ENCODE measurements around the gene ANKRD11.
"Not testable (repeated sequence)": the region's sequence is repeated elsewhere in the genome, so short reads cannot be mapped to it uniquely, and the experiment has no call there.

The ANKRD11 gene

GRCh38 chr16:89329830-89330176 is 160.6 kb downstream of the ANKRD11 start:
- H4K8ac ChIP-seq (ENCODE audit: low read depth, low read length); H3K9ac ChIP-seq (ENCODE audit: low read depth, low read length, poor library complexity); DNase-seq (ENCODE audit: low spot score); H2BK15ac ChIP-seq (ENCODE audit: low read length); H2BK12ac ChIP-seq (ENCODE audit: low read length); H3K4ac ChIP-seq (ENCODE audit: low read length); H2BK120ac ChIP-seq (ENCODE audit: low read depth, low read length); H3K27ac ChIP-seq (replicated peaks; ENCODE audit: low read length); H3K9me3 ChIP-seq (replicated peaks in 1 of 2; ENCODE audit: control insufficient read depth in 2 of 2, insufficient read depth in 1 of 2, low read depth in 1 of 2, low read length in 2 of 2); H3K14ac ChIP-seq (ENCODE audit: low read length); H2AK5ac ChIP-seq (ENCODE audit: low read depth, low read length); H2AFZ ChIP-seq (ENCODE audit: low read length); H3K4me3 ChIP-seq (ENCODE audit: low read length in 2 of 2); H3K27me3 ChIP-seq (ENCODE audit: control insufficient read depth in 3 of 3, insufficient read depth in 3 of 3, low read depth in 1 of 3, low read length in 3 of 3); H2BK5ac ChIP-seq (ENCODE audit: low read length); H4K91ac ChIP-seq (ENCODE audit: low read depth, low read length, poor library complexity); H3K4me2 ChIP-seq (ENCODE audit: insufficient read depth, low read length, poor library complexity, severe bottlenecking); H3K18ac ChIP-seq (ENCODE audit: low read length); H3K23ac ChIP-seq (ENCODE audit: low read depth, low read length, poor library complexity): not testable (repeated sequence)
- H3K79me1 ChIP-seq (ENCODE audit: low read depth, low read length) = peaks cover 17% of the 10 kb centered on the region
- H3K36me3 ChIP-seq (replicated peaks in 1 of 2; ENCODE audit: control insufficient read depth in 2 of 2, insufficient read depth in 2 of 2, low read length in 2 of 2) = peaks cover 2 to 13% of the 10 kb centered on the region in 2 donors
- WGBS, 2 donors (ENCODE audit: extremely low coverage in 2 of 2, insufficient read length in 2 of 2, insufficient replicate concordance in 1 of 2) = no CpG with 5 or more reads among the region's 4 CpGs
- H3K4me1 ChIP-seq (ENCODE audit: control insufficient read depth in 2 of 2, insufficient read depth in 1 of 2, low read depth in 1 of 2, low read length in 2 of 2) = peaks cover 28 to 37% of the 10 kb centered on the region in 2 donors

DNA sequence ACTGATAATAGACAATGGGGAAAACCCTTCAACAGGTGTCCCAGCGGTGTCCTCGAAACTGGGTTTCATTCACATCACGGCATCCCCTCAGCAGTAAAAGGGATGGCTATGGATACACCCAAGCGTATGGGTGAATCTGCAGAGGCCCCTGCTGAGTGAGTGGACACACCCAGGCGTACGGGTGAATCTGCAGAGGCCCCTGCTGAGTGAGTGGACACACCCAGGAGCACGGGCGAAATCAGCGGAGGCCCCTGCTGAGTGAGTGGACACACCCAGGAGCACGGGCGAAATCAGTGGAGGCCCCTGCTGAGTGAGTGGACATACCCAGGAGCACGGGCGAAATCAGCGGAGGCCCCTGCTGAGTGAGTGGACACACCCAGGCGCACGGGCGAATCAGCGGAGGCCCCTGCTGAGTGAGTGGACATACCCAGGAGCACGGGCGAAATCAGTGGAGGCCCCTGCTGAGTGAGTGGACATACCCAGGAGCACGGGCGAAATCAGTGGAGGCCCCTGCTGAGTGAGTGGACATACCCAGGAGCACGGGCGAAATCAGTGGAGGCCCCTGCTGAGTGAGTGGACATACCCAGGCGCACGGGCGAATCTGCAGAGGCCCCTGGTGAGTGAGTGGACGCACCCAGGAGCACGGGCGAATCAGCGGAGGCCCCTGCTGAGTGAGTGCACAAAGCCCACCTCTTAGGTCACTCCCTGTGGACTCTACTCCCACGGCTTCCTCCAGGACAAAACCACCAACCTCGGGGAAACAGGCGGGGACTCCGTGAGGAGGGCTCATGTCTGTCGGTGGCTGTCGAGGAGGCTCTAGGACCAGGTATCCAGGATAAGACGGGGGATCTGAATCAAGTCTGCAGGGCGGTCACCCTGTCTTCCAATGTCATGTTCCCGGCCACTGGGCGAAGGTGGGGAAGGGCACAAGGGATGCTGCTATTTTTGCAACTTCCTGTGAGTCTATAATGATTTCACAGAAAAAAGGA is 161.7 kb downstream of the ANKRD11 start:
- H3K23ac ChIP-seq (ENCODE audit: low read depth, low read length, poor library complexity); H4K91ac ChIP-seq (ENCODE audit: low read depth, low read length, poor library complexity); H3K14ac ChIP-seq (ENCODE audit: low read length); H3K4ac ChIP-seq (ENCODE audit: low read length); H2BK15ac ChIP-seq (ENCODE audit: low read length); H2AFZ ChIP-seq (ENCODE audit: low read length); H2BK12ac ChIP-seq (ENCODE audit: low read length); H3K18ac ChIP-seq (ENCODE audit: low read length); H3K4me2 ChIP-seq (ENCODE audit: insufficient read depth, low read length, poor library complexity, severe bottlenecking); H3K4me3 ChIP-seq (ENCODE audit: low read length in 2 of 2); H2BK5ac ChIP-seq (ENCODE audit: low read length); H4K8ac ChIP-seq (ENCODE audit: low read depth, low read length); H3K9me3 ChIP-seq (replicated peaks in 1 of 2; ENCODE audit: control insufficient read depth in 2 of 2, insufficient read depth in 1 of 2, low read depth in 1 of 2, low read length in 2 of 2); DNase-seq (ENCODE audit: low spot score); H3K9ac ChIP-seq (ENCODE audit: low read depth, low read length, poor library complexity); H2AK5ac ChIP-seq (ENCODE audit: low read depth, low read length); H3K27me3 ChIP-seq (ENCODE audit: control insufficient read depth in 3 of 3, insufficient read depth in 3 of 3, low read depth in 1 of 3, low read length in 3 of 3); H2BK120ac ChIP-seq (ENCODE audit: low read depth, low read length); H3K27ac ChIP-seq (replicated peaks; ENCODE audit: low read length): not testable (repeated sequence)
- Histone ChIP-seq H3K36me3 (replicated peaks in 1 of 2; ENCODE audit: control insufficient read depth in 2 of 2, insufficient read depth in 2 of 2, low read length in 2 of 2) (peaks cover 2 to 20% of the 10 kb centered on the region in 2 donors), H3K4me1 (ENCODE audit: control insufficient read depth in 2 of 2, insufficient read depth in 1 of 2, low read depth in 1 of 2, low read length in 2 of 2) (peaks cover 20 to 32% of the 10 kb centered on the region in 2 donors), H3K79me1 (ENCODE audit: low read depth, low read length) (peaks cover 12% of the 10 kb centered on the region)
- WGBS, 2 donors (ENCODE audit: extremely low coverage in 2 of 2, insufficient read length in 2 of 2, insufficient replicate concordance in 1 of 2) = no CpG with 5 or more reads among the region's 41 CpGs

- Histone ChIP-seq H2BK12ac (ENCODE audit: low read length) (no peak overlapping the region), H3K9me3 (replicated peaks in 1 of 2; ENCODE audit: control insufficient read depth in 2 of 2, insufficient read depth in 1 of 2, low read depth in 1 of 2, low read length in 2 of 2) (no peaks in the 10 kb centered on the region), H3K36me3 (replicated peaks in 1 of 2; ENCODE audit: control insufficient read depth in 2 of 2, insufficient read depth in 2 of 2, low read length in 2 of 2) (peaks cover 2 to 24% of the 10 kb centered on the region in 2 donors), H3K79me1 (ENCODE audit: low read depth, low read length) (peaks cover 12% of the 10 kb centered on the region), H2BK120ac (ENCODE audit: low read depth, low read length) (no peak overlapping the region), H3K4me3 (ENCODE audit: low read length in 2 of 2) (no peak overlapping the region), H2AK5ac (ENCODE audit: low read depth, low read length) (no peak overlapping the region), H3K18ac (ENCODE audit: low read length) (no peak overlapping the region), H2BK5ac (ENCODE audit: low read length) (no peak overlapping the region), H3K23ac (ENCODE audit: low read depth, low read length, poor library complexity) (peak overlapping the region; percentile 21), H4K91ac (ENCODE audit: low read depth, low read length, poor library complexity) (no peak overlapping the region), H3K27me3 (ENCODE audit: control insufficient read depth in 3 of 3, insufficient read depth in 3 of 3, low read depth in 1 of 3, low read length in 3 of 3) (no peaks in the 10 kb centered on the region), H3K4me2 (ENCODE audit: insufficient read depth, low read length, poor library complexity, severe bottlenecking) (no peak overlapping the region), H3K4me1 (ENCODE audit: control insufficient read depth in 2 of 2, insufficient read depth in 1 of 2, low read depth in 1 of 2, low read length in 2 of 2) (peaks cover 30 to 31% of the 10 kb centered on the region in 2 donors), H2BK15ac (ENCODE audit: low read length) (no peak overlapping the region), H4K8ac (ENCODE audit: low read depth, low read length) (no peak overlapping the region), H3K4ac (ENCODE audit: low read length) (no peak overlapping the region), H3K9ac (ENCODE audit: low read depth, low read length, poor library complexity) (no peak overlapping the region), H3K27ac (replicated peaks; ENCODE audit: low read length) (no peak overlapping the region), H3K14ac (ENCODE audit: low read length) (no peak overlapping the region), H2AFZ (ENCODE audit: low read length) (no peak overlapping the region)
- no peak for DNase-seq (ENCODE audit: low spot score)
- no CpG with 5 or more reads among the region's 7 CpGs for WGBS, 2 donors (ENCODE audit: extremely low coverage in 2 of 2, insufficient read length in 2 of 2, insufficient replicate concordance in 1 of 2)
Observed at GRCh38 chr16:89326721-89327120, 163.6 kb downstream of the ANKRD11 start.

DNA sequence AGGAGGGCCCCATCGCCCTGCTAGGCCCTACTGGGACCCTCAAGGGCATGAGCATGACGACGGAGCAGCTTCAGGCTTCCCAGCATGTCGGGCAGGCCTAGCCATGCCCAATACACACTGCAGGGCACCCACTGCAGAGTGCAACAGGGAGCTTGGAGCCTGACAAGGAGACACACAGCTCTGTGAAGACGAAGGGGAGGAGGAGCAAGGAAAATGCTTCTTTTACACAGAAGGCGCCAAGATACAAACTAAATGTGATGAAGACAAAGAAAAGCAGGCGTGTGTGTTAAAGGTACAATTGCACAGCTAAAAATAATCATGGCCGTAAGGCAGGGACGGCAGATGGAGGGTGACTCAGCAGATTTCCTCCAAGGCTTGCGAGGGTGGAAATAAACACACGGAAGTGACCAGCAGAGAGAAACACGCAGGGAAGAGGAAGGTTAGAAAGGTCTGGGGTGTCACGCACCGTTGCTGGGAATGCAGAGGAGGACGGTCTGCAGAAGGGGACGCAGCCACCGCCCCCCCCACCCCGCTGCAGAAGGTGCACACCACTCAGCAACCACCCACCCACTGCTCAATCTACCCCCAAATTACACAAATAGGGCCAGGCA is 164.4 kb downstream of the ANKRD11 start:
- Histone ChIP-seq H4K91ac (ENCODE audit: low read depth, low read length, poor library complexity) (no peak overlapping the region), H2BK15ac (ENCODE audit: low read length) (no peak overlapping the region), H3K79me1 (ENCODE audit: low read depth, low read length) (peaks cover 13% of the 10 kb centered on the region), H3K14ac (ENCODE audit: low read length) (no peak overlapping the region), H2AFZ (ENCODE audit: low read length) (no peak overlapping the region), H2AK5ac (ENCODE audit: low read depth, low read length) (no peak overlapping the region), H3K9me3 (replicated peaks in 1 of 2; ENCODE audit: control insufficient read depth in 2 of 2, insufficient read depth in 1 of 2, low read depth in 1 of 2, low read length in 2 of 2) (no peaks in the 10 kb centered on the region), H2BK120ac (ENCODE audit: low read depth, low read length) (no peak overlapping the region), H2BK12ac (ENCODE audit: low read length) (no peak overlapping the region), H2BK5ac (ENCODE audit: low read length) (no peak overlapping the region), H3K27ac (replicated peaks; ENCODE audit: low read length) (no peak overlapping the region), H4K8ac (ENCODE audit: low read depth, low read length) (no peak overlapping the region), H3K9ac (ENCODE audit: low read depth, low read length, poor library complexity) (no peak overlapping the region), H3K36me3 (replicated peaks in 1 of 2; ENCODE audit: control insufficient read depth in 2 of 2, insufficient read depth in 2 of 2, low read length in 2 of 2) (peaks cover 2 to 24% of the 10 kb centered on the region in 2 donors), H3K4me2 (ENCODE audit: insufficient read depth, low read length, poor library complexity, severe bottlenecking) (no peak overlapping the region), H3K23ac (ENCODE audit: low read depth, low read length, poor library complexity) (no peak overlapping the region), H3K4me3 (ENCODE audit: low read length in 2 of 2) (no peak overlapping the region), H3K27me3 (ENCODE audit: control insufficient read depth in 3 of 3, insufficient read depth in 3 of 3, low read depth in 1 of 3, low read length in 3 of 3) (no peaks in the 10 kb centered on the region), H3K18ac (ENCODE audit: low read length) (no peak overlapping the region), H3K4me1 (ENCODE audit: control insufficient read depth in 2 of 2, insufficient read depth in 1 of 2, low read depth in 1 of 2, low read length in 2 of 2) (peaks cover 30 to 35% of the 10 kb centered on the region in 2 donors), H3K4ac (ENCODE audit: low read length) (no peak overlapping the region)
- DNase-seq (ENCODE audit: low spot score) = no peak
- WGBS, 2 donors (ENCODE audit: extremely low coverage in 2 of 2, insufficient read length in 2 of 2, insufficient replicate concordance in 1 of 2) = no CpG with 5 or more reads among the region's 18 CpGs
